ENCODE results near the gene ARF3. TPM values are rescaled to one million over a fixed set of nuclear protein-coding genes. Genes with fewer than 3 reads are reported as not detected.
A peak's percentile ranks its signal among the peaks of the same experiment; 100 is the strongest.

Gene ARF3
- polyA plus RNA-seq, 3 donors = 56.5 to 88.5 (median 58.4) TPM

DNA sequence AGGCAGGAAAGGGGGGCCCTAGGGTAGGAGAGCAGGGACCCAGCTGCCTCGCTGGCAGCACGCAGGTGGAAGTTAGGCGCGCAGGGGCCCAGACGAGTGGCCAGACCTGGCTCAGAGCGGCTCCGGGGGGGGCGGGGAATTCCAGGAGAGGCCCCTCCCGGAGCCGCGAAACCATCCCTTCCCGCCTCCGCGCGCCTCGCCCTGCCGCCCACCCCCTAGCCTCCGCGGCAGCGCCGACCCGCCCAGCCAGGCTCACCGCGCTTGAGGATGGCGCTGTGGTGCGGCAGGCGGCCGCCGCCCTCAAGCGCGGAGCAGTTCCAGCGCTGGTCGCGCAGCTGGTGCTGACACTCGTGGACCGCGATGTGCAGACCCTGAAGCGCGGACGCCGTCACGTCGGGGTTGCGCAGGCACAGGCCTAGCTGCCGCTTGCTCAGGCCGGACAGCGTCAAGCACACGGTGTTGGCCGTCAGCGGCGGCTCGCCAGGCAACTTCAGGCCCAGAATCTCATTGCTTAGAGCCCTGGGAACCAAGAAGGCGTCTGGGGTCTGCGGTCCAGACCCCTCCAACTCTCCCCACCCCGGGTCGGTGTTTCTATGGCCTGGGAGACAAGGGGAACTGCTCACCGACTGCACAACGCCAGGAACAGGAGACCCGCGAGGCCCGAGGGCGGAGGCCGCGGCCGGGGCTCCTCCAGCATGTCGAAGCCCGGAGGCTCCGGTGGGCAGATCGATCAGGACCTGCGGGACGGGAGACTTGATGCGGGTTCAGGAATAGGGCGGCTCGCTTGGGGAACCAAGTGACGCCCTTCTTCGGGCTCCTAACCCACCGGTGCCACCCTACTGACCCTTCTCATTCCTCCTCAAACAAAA lies 12.8 kb upstream of the ARF3 start:
- DNase-seq = no peak
- H3K27ac ChIP-seq (ENCODE audit: low read depth in 1 of 2, low read length in 2 of 2) = no peak overlapping the region
- H3K27ac Mint-ChIP-seq = no peak overlapping the region
- peaks cover 41 to 68% of the 10 kb centered on the region in 2 donors for H3K27me3 ChIP-seq (ENCODE audit: control insufficient read depth in 2 of 2, insufficient read depth in 2 of 2, low read length in 2 of 2)
- peak overlapping the region; percentile 51 for H3K4me2 ChIP-seq (replicated peaks; ENCODE audit: extremely low read depth, low read length, poor library complexity, severe bottlenecking)
- no peaks in the 10 kb centered on the region for H3K79me2 ChIP-seq (ENCODE audit: insufficient read depth, low read length)
- H3K36me3 ChIP-seq (replicated peaks in 1 of 2; ENCODE audit: control insufficient read depth in 1 of 2, insufficient read depth in 2 of 2, low read length in 2 of 2) = no peaks in the 10 kb centered on the region
- H3K9me3 Mint-ChIP-seq = peaks cover 0 to 20% (median 12%) of the 10 kb centered on the region in 7 donors
- H3K4me1 ChIP-seq (ENCODE audit: control insufficient read depth in 1 of 2, insufficient read depth in 2 of 2, low read length in 2 of 2) = peaks cover 38 to 55% of the 10 kb centered on the region in 2 donors
- no peak overlapping the region for H3K9ac ChIP-seq (ENCODE audit: insufficient read depth, low read length, poor library complexity, severe bottlenecking)
- peaks cover 0 to 20% of the 10 kb centered on the region in 2 donors for H3K9me3 ChIP-seq (replicated peaks in 1 of 2; ENCODE audit: control insufficient read depth in 1 of 2, insufficient read depth in 1 of 2, low read length in 2 of 2)
- peak overlapping the region; percentile 24 to 76 for H3K4me3 Mint-ChIP-seq
- no peak overlapping the region for H3K4me3 ChIP-seq (replicated peaks in 1 of 3; ENCODE audit: low read depth in 2 of 3, low read length in 3 of 3)
- TF ChIP-seq, protein P1, sequence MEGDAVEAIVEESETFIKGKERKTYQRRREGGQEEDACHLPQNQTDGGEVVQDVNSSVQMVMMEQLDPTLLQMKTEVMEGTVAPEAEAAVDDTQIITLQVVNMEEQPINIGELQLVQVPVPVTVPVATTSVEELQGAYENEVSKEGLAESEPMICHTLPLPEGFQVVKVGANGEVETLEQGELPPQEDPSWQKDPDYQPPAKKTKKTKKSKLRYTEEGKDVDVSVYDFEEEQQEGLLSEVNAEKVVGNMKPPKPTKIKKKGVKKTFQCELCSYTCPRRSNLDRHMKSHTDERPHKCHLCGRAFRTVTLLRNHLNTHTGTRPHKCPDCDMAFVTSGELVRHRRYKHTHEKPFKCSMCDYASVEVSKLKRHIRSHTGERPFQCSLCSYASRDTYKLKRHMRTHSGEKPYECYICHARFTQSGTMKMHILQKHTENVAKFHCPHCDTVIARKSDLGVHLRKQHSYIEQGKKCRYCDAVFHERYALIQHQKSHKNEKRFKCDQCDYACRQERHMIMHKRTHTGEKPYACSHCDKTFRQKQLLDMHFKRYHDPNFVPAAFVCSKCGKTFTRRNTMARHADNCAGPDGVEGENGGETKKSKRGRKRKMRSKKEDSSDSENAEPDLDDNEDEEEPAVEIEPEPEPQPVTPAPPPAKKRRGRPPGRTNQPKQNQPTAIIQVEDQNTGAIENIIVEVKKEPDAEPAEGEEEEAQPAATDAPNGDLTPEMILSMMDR (IDR thresholded peaks at IDR 0.05) = no peak
- H3K36me3 Mint-ChIP-seq = peaks cover 3 to 14% of the 10 kb centered on the region in 2 donors
- WGBS (ENCODE audit: insufficient coverage) = 4% methylated on average over 62 of the region's 77 CpGs
- H4K20me1 ChIP-seq (ENCODE audit: insufficient read depth, low read length) = peaks cover 10% of the 10 kb centered on the region
- intact Hi-C loops (cut with micrococcal nuclease) = loop anchor here in 1 of 2 donors (10.0 kb wide), 1 partner anchor 115 kb away; the partner anchor contains the start of gene DDX23
- peaks cover 45% of the 10 kb centered on the region for H3K4me1 Mint-ChIP-seq
- H2AFZ ChIP-seq (ENCODE audit: insufficient read depth, low read depth, low read length, poor library complexity, severe bottlenecking) = peak overlapping the region; percentile 46
- peaks cover 60 to 74% (median 66%) of the 10 kb centered on the region in 3 donors for H3K27me3 Mint-ChIP-seq (ENCODE audit: low read depth in 3 of 3)

DNA sequence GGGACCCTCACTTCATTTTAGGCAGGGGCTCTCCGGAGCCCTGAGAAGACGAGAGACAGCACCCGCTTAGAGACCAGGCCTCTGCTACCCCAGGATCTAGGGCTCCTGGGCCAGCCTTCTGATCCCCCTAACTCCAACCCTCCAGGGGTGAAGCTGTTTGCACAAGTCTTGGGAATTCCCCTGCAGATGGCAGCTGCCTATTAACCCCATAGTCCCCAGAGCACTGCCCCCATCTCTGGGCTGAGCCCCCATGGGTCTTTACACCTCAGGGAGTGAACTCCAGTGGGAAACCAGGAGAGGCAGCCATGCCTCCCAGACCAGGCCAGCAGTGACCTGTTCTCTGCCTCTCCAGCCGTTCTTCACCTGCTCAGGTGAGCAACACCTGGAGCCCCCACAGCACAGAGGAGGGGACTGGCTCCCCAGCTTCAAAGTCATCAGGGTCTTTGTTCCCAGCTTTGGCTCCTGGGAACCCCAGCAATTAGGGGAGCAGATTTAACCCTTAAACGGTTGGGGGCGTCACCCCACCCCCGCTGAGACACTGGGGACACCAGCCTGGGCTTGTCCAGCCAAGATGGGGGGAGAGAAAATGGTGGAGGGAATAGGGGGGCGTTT lies 12.0 kb upstream of the ARF3 start:
- peaks cover 10% of the 10 kb centered on the region for H4K20me1 ChIP-seq (ENCODE audit: insufficient read depth, low read length)
- H3K9me3 ChIP-seq (replicated peaks in 1 of 2; ENCODE audit: control insufficient read depth in 1 of 2, insufficient read depth in 1 of 2, low read length in 2 of 2) = peaks cover 0 to 20% of the 10 kb centered on the region in 2 donors
- peak overlapping the region in 1 of 7 donors; percentile 46 for H3K27ac Mint-ChIP-seq
- peaks cover 52 to 66% (median 61%) of the 10 kb centered on the region in 3 donors for H3K27me3 Mint-ChIP-seq (ENCODE audit: low read depth in 3 of 3)
- H3K27ac ChIP-seq (ENCODE audit: low read depth in 1 of 2, low read length in 2 of 2) = no peak overlapping the region
- H3K4me3 Mint-ChIP-seq = peak overlapping the region in 1 of 2 donors; percentile 65
- H3K4me3 ChIP-seq (replicated peaks in 1 of 3; ENCODE audit: low read depth in 2 of 3, low read length in 3 of 3) = no peak overlapping the region
- DNase-seq = no peak
- peaks cover 45% of the 10 kb centered on the region for H3K4me1 Mint-ChIP-seq
- H3K4me1 ChIP-seq (ENCODE audit: control insufficient read depth in 1 of 2, insufficient read depth in 2 of 2, low read length in 2 of 2) = peaks cover 38 to 55% of the 10 kb centered on the region in 2 donors
- H3K79me2 ChIP-seq (ENCODE audit: insufficient read depth, low read length) = no peaks in the 10 kb centered on the region
- WGBS (ENCODE audit: insufficient coverage) = 73% methylated on average over 5 of the region's 8 CpGs
- peaks cover 3 to 14% of the 10 kb centered on the region in 2 donors for H3K36me3 Mint-ChIP-seq
- H3K36me3 ChIP-seq (replicated peaks in 1 of 2; ENCODE audit: control insufficient read depth in 1 of 2, insufficient read depth in 2 of 2, low read length in 2 of 2) = no peaks in the 10 kb centered on the region
- H3K27me3 ChIP-seq (ENCODE audit: control insufficient read depth in 2 of 2, insufficient read depth in 2 of 2, low read length in 2 of 2) = peaks cover 40 to 61% of the 10 kb centered on the region in 2 donors
- H3K4me2 ChIP-seq (replicated peaks; ENCODE audit: extremely low read depth, low read length, poor library complexity, severe bottlenecking) = no peak overlapping the region
- H3K9me3 Mint-ChIP-seq = peaks cover 0 to 20% (median 12%) of the 10 kb centered on the region in 7 donors
- TF ChIP-seq, protein P1 (IDR thresholded peaks at IDR 0.05) = no peak
- no peak overlapping the region for H2AFZ ChIP-seq (ENCODE audit: insufficient read depth, low read depth, low read length, poor library complexity, severe bottlenecking)
- H3K9ac ChIP-seq (ENCODE audit: insufficient read depth, low read length, poor library complexity, severe bottlenecking) = no peak overlapping the region
- intact Hi-C loops (cut with micrococcal nuclease) = no loop called here
